ENCODE measurements around the gene SULT4A1.

Gene SULT4A1

DNA sequence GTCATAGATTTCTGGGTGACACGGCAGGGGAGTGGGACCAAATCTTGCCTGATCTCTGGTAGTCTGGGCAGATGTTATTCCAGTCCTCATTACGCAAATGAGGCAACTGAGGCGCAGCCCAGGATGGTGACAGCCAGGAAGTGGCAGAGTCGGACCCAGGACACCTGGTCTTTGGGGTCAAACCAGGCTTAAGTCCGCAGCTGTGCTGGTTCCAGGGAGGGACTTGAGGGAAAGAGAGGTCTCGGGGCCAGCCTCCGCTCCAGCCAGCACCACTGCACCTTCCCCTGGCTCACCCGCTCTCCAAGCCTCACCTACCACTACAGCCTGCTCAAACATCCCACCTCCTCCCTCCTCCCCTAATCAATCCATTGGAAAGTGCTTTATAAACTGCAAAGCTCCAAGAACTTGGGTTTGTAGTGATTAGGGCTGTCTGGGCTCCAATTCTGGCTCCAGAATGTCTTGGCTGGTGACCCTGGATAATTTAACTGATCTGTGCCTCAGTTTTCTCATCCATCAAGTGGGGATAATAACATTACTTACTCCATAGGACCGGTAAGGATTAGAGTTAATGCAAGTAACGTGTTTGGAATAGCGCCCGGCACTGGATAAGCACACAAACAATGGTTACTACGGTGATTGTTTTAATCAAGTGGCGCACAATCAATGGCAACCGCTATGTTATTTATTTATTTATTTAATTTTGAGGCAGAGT is 30.0 kb upstream of the SULT4A1 start:
- ChIA-PET CTCF (interaction anchor here (0.8 kb wide), 1 partner anchor 194 kb away, joined by 3 read pairs; no protein-coding TSS in a partner anchor), POLR2A (ENCODE audit: low non-redundant PET) (no interaction called here)
- no peak for DNase-seq (ENCODE audit: low spot score)
- no peak overlapping the region for H3K27ac ChIP-seq
- TF ChIP-seq, protein P1, sequence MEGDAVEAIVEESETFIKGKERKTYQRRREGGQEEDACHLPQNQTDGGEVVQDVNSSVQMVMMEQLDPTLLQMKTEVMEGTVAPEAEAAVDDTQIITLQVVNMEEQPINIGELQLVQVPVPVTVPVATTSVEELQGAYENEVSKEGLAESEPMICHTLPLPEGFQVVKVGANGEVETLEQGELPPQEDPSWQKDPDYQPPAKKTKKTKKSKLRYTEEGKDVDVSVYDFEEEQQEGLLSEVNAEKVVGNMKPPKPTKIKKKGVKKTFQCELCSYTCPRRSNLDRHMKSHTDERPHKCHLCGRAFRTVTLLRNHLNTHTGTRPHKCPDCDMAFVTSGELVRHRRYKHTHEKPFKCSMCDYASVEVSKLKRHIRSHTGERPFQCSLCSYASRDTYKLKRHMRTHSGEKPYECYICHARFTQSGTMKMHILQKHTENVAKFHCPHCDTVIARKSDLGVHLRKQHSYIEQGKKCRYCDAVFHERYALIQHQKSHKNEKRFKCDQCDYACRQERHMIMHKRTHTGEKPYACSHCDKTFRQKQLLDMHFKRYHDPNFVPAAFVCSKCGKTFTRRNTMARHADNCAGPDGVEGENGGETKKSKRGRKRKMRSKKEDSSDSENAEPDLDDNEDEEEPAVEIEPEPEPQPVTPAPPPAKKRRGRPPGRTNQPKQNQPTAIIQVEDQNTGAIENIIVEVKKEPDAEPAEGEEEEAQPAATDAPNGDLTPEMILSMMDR (conservative IDR thresholded peaks at IDR 0.05; ENCODE audit: low read depth) = no peak

DNA sequence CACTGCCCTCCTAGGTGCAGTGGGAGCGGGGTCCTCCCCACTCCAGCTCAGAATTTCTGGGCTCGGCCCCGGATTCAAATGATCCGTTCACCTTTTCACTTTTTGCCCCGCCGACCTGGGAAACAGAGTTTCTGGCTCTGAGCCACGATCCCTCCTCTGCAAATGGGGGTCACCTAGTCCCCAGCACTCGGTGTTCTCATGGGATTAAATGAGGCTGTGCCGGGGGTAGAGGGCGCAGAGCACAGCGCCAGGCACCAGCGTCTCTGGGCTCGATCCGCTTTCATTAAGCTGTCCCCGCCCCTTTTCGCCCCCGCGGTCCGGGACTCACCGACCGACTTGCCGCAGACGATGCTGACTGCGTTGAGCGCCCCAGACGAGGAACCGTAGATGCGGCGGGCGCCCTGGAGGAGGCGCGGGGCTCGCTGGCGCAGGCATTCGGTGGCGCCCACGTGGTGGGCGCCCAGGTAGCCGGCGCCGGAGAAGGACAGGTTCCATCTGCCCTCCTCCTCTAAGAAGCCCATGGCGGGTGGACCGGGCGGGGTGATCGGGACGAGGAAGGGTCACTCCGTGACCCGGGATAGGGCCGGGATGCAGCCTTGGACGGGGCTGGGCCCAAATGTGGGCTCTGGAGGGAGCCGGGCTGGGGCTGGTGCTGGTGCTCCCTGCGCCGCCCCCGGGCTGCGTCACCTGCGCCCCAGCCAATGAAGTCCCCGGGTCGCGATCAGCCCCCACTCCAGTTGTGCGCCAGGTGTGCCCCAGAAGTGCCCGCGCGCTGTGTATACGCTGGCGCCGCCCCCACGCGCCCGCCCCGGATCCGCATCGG is 29.3 kb upstream of the SULT4A1 start, which contains the start of gene PNPLA5:
Gene PNPLA5 (minus strand): TSS at position 654 of the 823 bp plus-strand sequence. CDS start 133 bp downstream, at position 521.
- DNase-seq (ENCODE audit: low spot score) = no peak
- POLR2A ChIA-PET (ENCODE audit: low non-redundant PET) = no interaction called here
- H3K27ac ChIP-seq = no peak within 1 kb of the TSS
- CTCF ChIA-PET = no interaction called here
- TF ChIP-seq, protein P1 (conservative IDR thresholded peaks at IDR 0.05; ENCODE audit: low read depth) = no peak

DNA sequence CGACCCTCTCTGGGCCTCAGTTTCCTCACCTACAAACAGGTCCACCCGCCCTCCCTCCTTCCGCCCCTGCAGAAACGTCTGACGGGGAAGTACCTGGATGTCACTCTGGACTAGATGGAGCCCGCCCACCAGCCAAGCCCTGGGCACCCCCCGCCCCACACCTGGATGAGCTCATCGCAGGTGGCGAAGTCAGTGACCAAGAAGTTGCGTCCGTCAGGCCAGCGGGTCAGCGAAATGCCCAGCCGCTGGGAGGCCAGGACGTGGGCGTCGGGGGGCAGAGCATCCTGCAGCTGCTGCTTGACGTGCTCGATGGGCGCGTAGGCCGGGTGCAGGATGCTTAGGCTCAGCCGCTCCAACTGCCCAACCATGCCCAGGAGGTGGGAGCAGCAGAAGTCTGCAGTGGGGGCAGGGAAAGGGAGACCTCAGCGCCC is 28.6 kb upstream of the SULT4A1 start:
- ChIA-PET POLR2A (ENCODE audit: low non-redundant PET) (no interaction called here), CTCF (interaction anchor here (0.6 kb wide), 1 partner anchor 23 kb away, joined by 4 read pairs; no protein-coding TSS in a partner anchor)
- no peak overlapping the region for H3K27ac ChIP-seq
- DNase-seq (ENCODE audit: low spot score) = no peak
- TF ChIP-seq, protein P1 (conservative IDR thresholded peaks at IDR 0.05; ENCODE audit: low read depth) = no peak

DNA sequence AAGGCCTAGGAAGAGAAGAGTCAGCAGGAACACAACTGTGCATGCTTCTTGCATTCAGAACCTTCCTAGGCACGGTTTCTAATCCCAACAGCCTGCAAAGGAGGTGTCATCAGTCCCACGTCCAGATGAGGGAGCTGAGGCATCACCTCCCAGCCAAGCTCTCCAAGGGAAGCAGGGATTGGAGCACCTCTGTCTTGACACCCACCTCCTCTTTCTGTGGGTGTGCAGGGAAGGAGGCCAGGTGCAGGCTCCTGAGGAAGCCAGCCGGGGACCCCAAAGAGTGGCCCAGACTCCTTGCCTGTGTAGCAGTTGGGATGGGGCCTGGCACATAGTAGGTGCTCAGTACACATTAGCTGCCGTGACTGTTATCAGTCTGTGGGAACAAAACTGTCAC is 27.5 kb upstream of the SULT4A1 start:
- H3K27ac ChIP-seq = no peak overlapping the region
- no peak for DNase-seq (ENCODE audit: low spot score)
- ChIA-PET POLR2A (ENCODE audit: low non-redundant PET) (no interaction called here), CTCF (interaction anchor here (0.5 to 0.6 kb wide), 3 partner anchors 56 to 671 kb away, joined by 3 to 4 read pairs (median 4); no protein-coding TSS in a partner anchor)
- TF ChIP-seq, protein P1 (conservative IDR thresholded peaks at IDR 0.05; ENCODE audit: low read depth) = no peak

DNA sequence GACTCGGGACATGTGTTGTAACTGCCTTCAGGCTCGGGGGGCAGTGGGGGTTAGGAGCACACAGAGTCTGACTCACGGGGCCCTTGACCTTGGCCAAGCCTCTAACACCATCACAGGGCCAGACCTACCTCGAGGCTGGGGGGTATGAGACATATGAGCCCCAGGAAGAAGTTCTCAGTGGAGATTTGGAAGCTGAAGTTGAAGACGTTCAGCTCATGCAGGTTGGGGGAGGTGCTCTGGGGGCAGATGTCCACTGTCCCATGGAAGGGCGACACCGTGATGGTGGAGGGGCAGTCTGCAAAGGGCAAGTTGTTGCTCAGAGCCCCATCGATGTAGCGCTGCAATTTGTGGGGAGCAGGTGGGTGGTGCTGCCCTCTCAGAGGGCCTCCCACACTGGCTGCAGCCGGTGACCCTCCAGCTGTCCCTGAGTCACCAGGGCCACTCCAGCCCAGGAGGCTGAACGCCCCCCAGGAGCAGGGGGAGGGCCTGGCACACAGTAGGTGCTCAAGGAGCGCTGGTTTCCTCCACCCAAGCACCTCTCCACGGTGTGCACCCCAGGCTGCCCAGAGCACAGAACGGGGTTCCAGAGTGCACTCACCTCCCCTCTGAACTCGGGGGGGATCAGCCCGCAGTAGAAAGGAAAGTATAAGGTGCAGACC is 27.0 kb upstream of the SULT4A1 start:
- CTCF ChIA-PET = interaction anchor here (0.5 kb wide), 1 partner anchor 61 kb away, joined by 3 read pairs; no protein-coding TSS in a partner anchor
- TF ChIP-seq, protein P1 (conservative IDR thresholded peaks at IDR 0.05; ENCODE audit: low read depth) = no peak
- H3K27ac ChIP-seq = no peak overlapping the region
- DNase-seq (ENCODE audit: low spot score) = no peak
- POLR2A ChIA-PET (ENCODE audit: low non-redundant PET) = no interaction called here

DNA sequence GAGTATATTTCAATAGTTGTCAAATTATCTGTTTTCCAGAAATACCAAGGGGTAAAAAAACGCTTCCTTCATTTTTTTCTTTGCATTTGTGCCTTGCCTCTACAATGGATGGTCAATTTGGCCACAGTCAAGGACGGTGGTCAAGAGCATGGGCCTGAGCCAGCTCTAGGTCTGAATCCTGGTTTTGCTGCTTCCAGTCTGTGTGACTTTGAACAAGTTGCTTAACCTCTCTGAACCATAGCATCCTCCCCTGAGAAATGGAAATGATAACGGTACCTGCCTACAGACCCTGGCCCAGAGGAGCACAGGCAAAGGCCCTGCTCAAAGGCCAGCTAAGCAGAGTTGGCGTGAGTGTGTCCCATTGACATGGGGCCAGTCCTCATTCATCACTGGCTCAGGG is 26.4 kb upstream of the SULT4A1 start:
- H3K27ac ChIP-seq = no peak overlapping the region
- TF ChIP-seq, protein P1 (conservative IDR thresholded peaks at IDR 0.05; ENCODE audit: low read depth) = no peak
- DNase-seq (ENCODE audit: low spot score) = no peak
- ChIA-PET POLR2A (ENCODE audit: low non-redundant PET) (no interaction called here), CTCF (no interaction called here)
